Measurements from ENCODE around the gene TMEM165.

TMEM165 gene

DNA sequence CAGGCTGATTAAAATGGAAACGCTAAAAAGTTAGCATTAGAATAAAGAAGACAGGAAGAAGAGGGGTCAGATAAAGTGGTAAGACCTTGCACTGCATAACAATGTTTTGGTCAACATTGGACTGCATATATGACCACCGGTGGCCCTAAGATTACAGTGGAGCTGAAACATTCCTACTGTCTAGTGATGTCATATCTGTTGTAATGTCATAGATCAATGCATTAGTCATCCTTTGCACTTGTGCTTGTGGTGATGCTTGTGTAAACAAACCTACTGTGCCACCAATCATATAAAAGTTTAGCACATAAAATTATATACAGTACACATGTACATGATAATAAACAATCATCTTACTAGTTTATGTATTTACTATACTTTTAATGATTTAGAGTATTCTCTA is 73.0 kb downstream of the TMEM165 start:
- no peak for DNase-seq

DNA sequence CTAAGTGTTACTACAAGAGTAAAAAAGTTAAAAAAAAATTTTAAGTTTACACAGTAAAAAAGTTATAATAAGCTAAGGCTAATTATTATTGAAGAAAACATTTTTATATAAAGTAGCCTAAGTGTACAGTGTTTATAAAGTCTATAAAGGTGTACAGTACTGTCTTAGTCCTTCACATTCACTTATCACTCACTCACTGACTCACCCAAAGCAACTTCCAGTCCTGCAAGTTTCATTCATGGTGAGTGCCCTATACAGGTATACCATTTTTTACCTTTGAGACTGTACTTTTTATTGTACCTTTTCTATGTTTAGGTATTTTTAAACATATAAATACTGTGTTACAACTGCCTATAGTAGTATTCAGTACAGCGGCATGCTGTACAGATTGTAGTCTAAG is 74.2 kb downstream of the TMEM165 start:
- DNase-seq = no peak

Measured in NCI-H1694 treated with DMSO at 0.1 percent for 48 hours (cell line).